SU-DHL-6 (cell line): ENCODE data around the gene SLC5A10.

Experiments used
- EZH2phosphoT487 ChIP-seq: fragments of 200-600 bp; sonication (generic), shearing (Covaris generic); conservative IDR thresholded peaks from 2 replicates; pipeline ENCODE4 v1.6.1; 2018; ENCODE audit warnings: mild to moderate bottlenecking, antibody characterized with exemption, low read length, moderate library complexity, mixed read lengths
- TF ChIP-seq, protein P1 (sequence below): fragments of 200-600 bp; sonication (generic); IDR thresholded peaks from one replicate; pipeline ENCODE4 v1.5.1; 2017; ENCODE audit warnings: antibody characterized with exemption, mild to moderate bottlenecking, low read length, moderate library complexity; ENCODE audit not compliant: insufficient read depth, poor library complexity, severe bottlenecking

DNA sequence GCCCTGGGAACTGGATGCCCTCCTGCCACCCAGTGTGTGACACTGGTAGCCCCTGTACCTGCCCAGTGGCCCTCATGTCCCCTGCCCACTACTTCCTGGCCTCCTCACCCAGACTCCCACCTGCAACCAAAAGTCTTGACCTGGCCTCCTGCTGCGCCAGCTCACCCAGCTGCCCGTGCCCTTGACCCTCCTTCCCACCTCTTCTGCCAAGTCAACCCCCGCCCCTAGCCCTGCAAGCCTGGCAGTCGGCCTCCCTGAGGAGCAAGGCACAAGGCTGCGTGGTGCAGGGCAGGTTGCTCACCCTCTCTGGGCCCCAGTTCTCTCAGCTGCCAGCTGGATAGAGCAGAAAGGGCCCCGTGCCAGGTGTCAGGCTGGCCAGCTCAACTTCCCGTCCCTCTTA, 64.9 kb downstream of the SLC5A10 start:
- TF ChIP-seq, protein P1, sequence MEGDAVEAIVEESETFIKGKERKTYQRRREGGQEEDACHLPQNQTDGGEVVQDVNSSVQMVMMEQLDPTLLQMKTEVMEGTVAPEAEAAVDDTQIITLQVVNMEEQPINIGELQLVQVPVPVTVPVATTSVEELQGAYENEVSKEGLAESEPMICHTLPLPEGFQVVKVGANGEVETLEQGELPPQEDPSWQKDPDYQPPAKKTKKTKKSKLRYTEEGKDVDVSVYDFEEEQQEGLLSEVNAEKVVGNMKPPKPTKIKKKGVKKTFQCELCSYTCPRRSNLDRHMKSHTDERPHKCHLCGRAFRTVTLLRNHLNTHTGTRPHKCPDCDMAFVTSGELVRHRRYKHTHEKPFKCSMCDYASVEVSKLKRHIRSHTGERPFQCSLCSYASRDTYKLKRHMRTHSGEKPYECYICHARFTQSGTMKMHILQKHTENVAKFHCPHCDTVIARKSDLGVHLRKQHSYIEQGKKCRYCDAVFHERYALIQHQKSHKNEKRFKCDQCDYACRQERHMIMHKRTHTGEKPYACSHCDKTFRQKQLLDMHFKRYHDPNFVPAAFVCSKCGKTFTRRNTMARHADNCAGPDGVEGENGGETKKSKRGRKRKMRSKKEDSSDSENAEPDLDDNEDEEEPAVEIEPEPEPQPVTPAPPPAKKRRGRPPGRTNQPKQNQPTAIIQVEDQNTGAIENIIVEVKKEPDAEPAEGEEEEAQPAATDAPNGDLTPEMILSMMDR = no peak
- TF ChIP-seq EZH2phosphoT487 = no peak
